ENCODE measurements around the gene BDH1. TPM values are rescaled to one million over a fixed set of nuclear protein-coding genes. Genes with fewer than 3 reads are reported as not detected.

Gene BDH1
- polyA plus RNA-seq, 1 donor from 2014 or later: 12.9 TPM

DNA sequence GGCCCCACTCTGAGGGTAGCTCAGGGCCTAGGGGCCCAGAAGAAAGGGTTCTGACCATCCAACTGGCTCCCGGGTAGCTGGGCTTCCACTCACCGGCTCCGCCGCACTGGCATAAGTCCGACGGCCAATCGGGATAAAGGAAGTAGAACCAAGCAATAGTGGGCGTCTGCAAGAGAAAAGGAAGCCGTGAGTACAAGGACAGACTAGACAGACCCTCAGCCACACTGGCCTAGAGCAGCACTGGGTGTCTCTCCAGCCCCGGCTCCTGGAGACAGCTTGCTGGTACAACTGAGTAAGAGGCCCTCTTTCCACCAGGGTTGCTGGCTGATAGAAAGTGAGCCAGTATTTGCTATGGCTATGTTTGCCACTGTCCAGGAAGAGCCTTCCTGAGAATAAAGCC lies 22.4 kb downstream of the BDH1 start:
- Histone ChIP-seq H3K79me2 (replicated peaks; ENCODE audit: insufficient read depth, low read length) (no peaks in the 10 kb centered on the region), H3K9me3 (ENCODE audit: low read length) (no peaks in the 10 kb centered on the region), H3F3A (ENCODE audit: insufficient read depth, low read length, poor library complexity, severe bottlenecking) (no peaks in the 10 kb centered on the region), H3K9me2 (ENCODE audit: insufficient read depth, low read length) (no peaks in the 10 kb centered on the region), H2AFZ (ENCODE audit: low read depth, low read length) (no peak overlapping the region), H3K9ac (ENCODE audit: low read length) (no peak overlapping the region), H3K27me3 (ENCODE audit: insufficient read depth, low read depth, low read length) (no peaks in the 10 kb centered on the region), H4K20me1 (ENCODE audit: insufficient read depth) (no peaks in the 10 kb centered on the region), H3K4me3 (ENCODE audit: low read length) (no peak overlapping the region), H3K36me3 (ENCODE audit: insufficient read depth, low read length) (no peaks in the 10 kb centered on the region), H3K4me2 (ENCODE audit: low read length) (no peak overlapping the region), H3K27ac (ENCODE audit: low read length) (no peak overlapping the region)
- no peak for TF ChIP-seq POLR2AphosphoS5 (IDR thresholded peaks at IDR 0.05)
- TF ChIP-seq EP300 (conservative IDR thresholded peaks at IDR 0.05; ENCODE audit: poor library complexity, severe bottlenecking): no peak
- TF ChIP-seq, protein P1, sequence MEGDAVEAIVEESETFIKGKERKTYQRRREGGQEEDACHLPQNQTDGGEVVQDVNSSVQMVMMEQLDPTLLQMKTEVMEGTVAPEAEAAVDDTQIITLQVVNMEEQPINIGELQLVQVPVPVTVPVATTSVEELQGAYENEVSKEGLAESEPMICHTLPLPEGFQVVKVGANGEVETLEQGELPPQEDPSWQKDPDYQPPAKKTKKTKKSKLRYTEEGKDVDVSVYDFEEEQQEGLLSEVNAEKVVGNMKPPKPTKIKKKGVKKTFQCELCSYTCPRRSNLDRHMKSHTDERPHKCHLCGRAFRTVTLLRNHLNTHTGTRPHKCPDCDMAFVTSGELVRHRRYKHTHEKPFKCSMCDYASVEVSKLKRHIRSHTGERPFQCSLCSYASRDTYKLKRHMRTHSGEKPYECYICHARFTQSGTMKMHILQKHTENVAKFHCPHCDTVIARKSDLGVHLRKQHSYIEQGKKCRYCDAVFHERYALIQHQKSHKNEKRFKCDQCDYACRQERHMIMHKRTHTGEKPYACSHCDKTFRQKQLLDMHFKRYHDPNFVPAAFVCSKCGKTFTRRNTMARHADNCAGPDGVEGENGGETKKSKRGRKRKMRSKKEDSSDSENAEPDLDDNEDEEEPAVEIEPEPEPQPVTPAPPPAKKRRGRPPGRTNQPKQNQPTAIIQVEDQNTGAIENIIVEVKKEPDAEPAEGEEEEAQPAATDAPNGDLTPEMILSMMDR (IDR thresholded peaks at IDR 0.05; ENCODE audit: poor library complexity, severe bottlenecking): no peak
- TF ChIP-seq EZH2 (IDR thresholded peaks at IDR 0.05; ENCODE audit: borderline replicate concordance, insufficient read depth, low read length, poor library complexity, severe bottlenecking): no peak
- no peak for TF ChIP-seq RAD21 (conservative IDR thresholded peaks at IDR 0.05)

DNA sequence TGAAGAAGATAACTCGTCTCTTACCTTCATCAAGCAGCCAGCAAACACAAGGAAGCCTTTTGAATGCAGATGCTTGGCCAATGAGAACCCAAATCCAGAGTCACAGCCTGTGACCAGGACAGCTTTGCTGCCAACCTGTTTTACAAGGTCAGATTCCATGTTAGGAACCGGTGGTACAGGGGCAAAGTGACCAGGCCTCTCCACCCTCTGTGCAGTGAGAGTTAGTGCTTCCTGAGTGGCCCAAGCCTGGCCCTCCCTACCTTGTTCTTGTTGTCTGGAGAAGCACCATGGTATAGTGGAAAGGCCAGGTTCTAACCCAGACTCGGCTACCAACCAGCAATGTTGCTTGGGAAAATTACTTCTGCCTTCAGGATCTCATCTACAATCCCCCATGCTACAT lies 23.4 kb downstream of the BDH1 start:
- Histone ChIP-seq H3F3A (ENCODE audit: insufficient read depth, low read length, poor library complexity, severe bottlenecking) (no peaks in the 10 kb centered on the region), H3K79me2 (replicated peaks; ENCODE audit: insufficient read depth, low read length) (no peaks in the 10 kb centered on the region), H3K9ac (ENCODE audit: low read length) (no peak overlapping the region), H4K20me1 (ENCODE audit: insufficient read depth) (no peaks in the 10 kb centered on the region), H3K27ac (ENCODE audit: low read length) (no peak overlapping the region), H3K9me3 (ENCODE audit: low read length) (no peaks in the 10 kb centered on the region), H3K36me3 (ENCODE audit: insufficient read depth, low read length) (no peaks in the 10 kb centered on the region), H3K27me3 (ENCODE audit: insufficient read depth, low read depth, low read length) (no peaks in the 10 kb centered on the region), H3K9me2 (ENCODE audit: insufficient read depth, low read length) (no peaks in the 10 kb centered on the region), H3K4me2 (ENCODE audit: low read length) (no peak overlapping the region), H2AFZ (ENCODE audit: low read depth, low read length) (no peak overlapping the region), H3K4me3 (ENCODE audit: low read length) (no peak overlapping the region)
- TF ChIP-seq MXI1 (conservative IDR thresholded peaks at IDR 0.05; ENCODE audit: poor library complexity, severe bottlenecking) (no peak), SMC3 (conservative IDR thresholded peaks at IDR 0.05; ENCODE audit: poor library complexity) (no peak), RAD21 (conservative IDR thresholded peaks at IDR 0.05) (no peak), TAF1 (IDR thresholded peaks at IDR 0.05; ENCODE audit: low read depth) (no peak)

DNA sequence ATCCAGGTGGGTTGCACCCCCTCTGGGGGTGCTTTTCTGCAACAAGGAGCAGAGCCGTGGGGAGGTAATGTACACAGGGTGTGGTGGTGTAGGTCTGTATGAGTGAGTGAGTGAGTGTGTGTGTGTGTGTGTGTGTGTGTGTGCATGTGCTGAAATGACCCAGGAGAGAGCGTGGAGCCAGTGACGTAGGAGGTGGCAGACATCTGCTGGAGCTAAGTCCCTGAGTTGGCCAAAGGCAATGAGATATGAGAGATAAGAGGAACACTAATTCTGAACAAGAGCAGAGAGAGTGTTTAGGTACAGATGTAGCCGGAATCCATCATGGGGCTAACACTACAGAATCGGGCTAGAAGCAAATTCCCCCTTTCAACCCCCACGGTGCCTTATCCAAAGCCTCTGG lies 27.6 kb downstream of the BDH1 start:
- H2AFZ ChIP-seq (ENCODE audit: low read depth, low read length): no peak overlapping the region
- no peaks in the 10 kb centered on the region for H3K9me2 ChIP-seq (ENCODE audit: insufficient read depth, low read length)
- H3K4me2 ChIP-seq (ENCODE audit: low read length): no peak overlapping the region
- no peaks in the 10 kb centered on the region for H3K36me3 ChIP-seq (ENCODE audit: insufficient read depth, low read length)
- no peaks in the 10 kb centered on the region for H3K9me3 ChIP-seq (ENCODE audit: low read length)
- H3K27ac ChIP-seq (ENCODE audit: low read length): no peak overlapping the region
- H4K20me1 ChIP-seq (ENCODE audit: insufficient read depth): no peaks in the 10 kb centered on the region
- no peak overlapping the region for H3K4me3 ChIP-seq (ENCODE audit: low read length)
- no peak overlapping the region for H3K9ac ChIP-seq (ENCODE audit: low read length)
- H3K79me2 ChIP-seq (replicated peaks; ENCODE audit: insufficient read depth, low read length): no peaks in the 10 kb centered on the region
- TF ChIP-seq POLR2AphosphoS5 (IDR thresholded peaks at IDR 0.05) (no peak), EZH2 (IDR thresholded peaks at IDR 0.05; ENCODE audit: borderline replicate concordance, insufficient read depth, low read length, poor library complexity, severe bottlenecking) (no peak), MXI1 (conservative IDR thresholded peaks at IDR 0.05; ENCODE audit: poor library complexity, severe bottlenecking) (no peak), TAF1 (IDR thresholded peaks at IDR 0.05; ENCODE audit: low read depth) (no peak), SMC3 (conservative IDR thresholded peaks at IDR 0.05; ENCODE audit: poor library complexity) (no peak)
- TF ChIP-seq, protein P2, sequence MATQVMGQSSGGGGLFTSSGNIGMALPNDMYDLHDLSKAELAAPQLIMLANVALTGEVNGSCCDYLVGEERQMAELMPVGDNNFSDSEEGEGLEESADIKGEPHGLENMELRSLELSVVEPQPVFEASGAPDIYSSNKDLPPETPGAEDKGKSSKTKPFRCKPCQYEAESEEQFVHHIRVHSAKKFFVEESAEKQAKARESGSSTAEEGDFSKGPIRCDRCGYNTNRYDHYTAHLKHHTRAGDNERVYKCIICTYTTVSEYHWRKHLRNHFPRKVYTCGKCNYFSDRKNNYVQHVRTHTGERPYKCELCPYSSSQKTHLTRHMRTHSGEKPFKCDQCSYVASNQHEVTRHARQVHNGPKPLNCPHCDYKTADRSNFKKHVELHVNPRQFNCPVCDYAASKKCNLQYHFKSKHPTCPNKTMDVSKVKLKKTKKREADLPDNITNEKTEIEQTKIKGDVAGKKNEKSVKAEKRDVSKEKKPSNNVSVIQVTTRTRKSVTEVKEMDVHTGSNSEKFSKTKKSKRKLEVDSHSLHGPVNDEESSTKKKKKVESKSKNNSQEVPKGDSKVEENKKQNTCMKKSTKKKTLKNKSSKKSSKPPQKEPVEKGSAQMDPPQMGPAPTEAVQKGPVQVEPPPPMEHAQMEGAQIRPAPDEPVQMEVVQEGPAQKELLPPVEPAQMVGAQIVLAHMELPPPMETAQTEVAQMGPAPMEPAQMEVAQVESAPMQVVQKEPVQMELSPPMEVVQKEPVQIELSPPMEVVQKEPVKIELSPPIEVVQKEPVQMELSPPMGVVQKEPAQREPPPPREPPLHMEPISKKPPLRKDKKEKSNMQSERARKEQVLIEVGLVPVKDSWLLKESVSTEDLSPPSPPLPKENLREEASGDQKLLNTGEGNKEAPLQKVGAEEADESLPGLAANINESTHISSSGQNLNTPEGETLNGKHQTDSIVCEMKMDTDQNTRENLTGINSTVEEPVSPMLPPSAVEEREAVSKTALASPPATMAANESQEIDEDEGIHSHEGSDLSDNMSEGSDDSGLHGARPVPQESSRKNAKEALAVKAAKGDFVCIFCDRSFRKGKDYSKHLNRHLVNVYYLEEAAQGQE (IDR thresholded peaks at IDR 0.05; ENCODE audit: borderline replicate concordance): no peak
- TF ChIP-seq, protein P1 (IDR thresholded peaks at IDR 0.05; ENCODE audit: poor library complexity, severe bottlenecking): no peak
- H3F3A ChIP-seq (ENCODE audit: insufficient read depth, low read length, poor library complexity, severe bottlenecking): no peaks in the 10 kb centered on the region
- no peaks in the 10 kb centered on the region for H3K27me3 ChIP-seq (ENCODE audit: insufficient read depth, low read depth, low read length)
